Activated CD4-positive, alpha-beta T cell treated with anti-CD3 and anti-CD28 coated beads, Interleukin-2, amount 10 ng/mL, durations not matched to agents 24 days and 14 days (primary cell): Measurements from ENCODE around the gene DNM2. TPM values are rescaled to one million over a fixed set of nuclear protein-coding genes. Genes with fewer than 3 reads are reported as not detected.
A peak's percentile ranks its signal among the peaks of the same experiment; 100 is the strongest.
"Not testable (repeated sequence)": the region's sequence is repeated elsewhere in the genome, so short reads cannot be mapped to it uniquely, and the experiment has no call there.

Experiments used
- DNase-seq: peaks from one replicate; pipeline ENCODE4 v3.0.0; 2022
- H3K27ac Mint-ChIP-seq: one replicate; pipeline ENCODE4 v1.8.0; 2022; ENCODE audit warnings: mild to moderate bottlenecking, mixed read lengths
- H3K27me3 Mint-ChIP-seq: one replicate; pipeline ENCODE4 v1.8.0; 2022; ENCODE audit warnings: mixed read lengths
- H3K36me3 Mint-ChIP-seq: one replicate; pipeline ENCODE4 v1.8.0; 2022; ENCODE audit warnings: low read depth, mild to moderate bottlenecking, mixed read lengths
- H3K4me1 Mint-ChIP-seq: one replicate; pipeline ENCODE4 v1.8.0; 2021; ENCODE audit warnings: mixed read lengths
- H3K4me3 Mint-ChIP-seq: one replicate; pipeline ENCODE4 v1.8.0; 2022; ENCODE audit warnings: mild to moderate bottlenecking, moderate library complexity, mixed read lengths
- H3K9me3 Mint-ChIP-seq: one replicate; pipeline ENCODE4 v1.8.0; 2021; ENCODE audit warnings: mixed read lengths
- intact Hi-C: fragments of 100-400 bp; cut with micrococcal nuclease; formaldehyde crosslinking; loops from one replicate; pipeline ENCODE4 v1.15.1; 2023
- total RNA-seq: library from RNA; stranded (reverse); gene quantifications from 2 replicates; pipeline ENCODE4 v1.2.3, GENCODE V29; 2022

DNM2 gene
- total RNA-seq, 1 donor from 2014 or later, result 211 TPM

DNA sequence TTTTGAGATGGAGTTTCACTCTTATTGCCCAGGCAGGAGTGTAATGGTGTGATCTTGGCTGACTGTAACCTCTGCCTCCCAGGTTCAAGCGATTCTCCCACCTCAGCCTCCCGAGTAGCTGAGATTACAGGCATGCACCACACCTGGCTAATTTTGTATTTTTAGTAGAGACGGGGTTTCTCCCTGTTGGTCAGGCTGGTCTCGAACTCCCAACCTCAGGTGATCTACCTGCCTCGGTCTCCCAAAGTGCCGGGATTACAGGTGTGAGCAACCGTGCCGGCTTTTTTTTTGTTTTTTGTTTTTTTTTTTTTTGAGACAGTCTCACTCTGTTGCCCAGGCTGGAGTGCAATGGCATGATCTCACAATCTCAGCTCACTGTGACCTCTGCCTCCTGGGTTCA is 28.6 kb downstream of the DNM2 start:
- H3K27me3 Mint-ChIP-seq, H3K36me3 Mint-ChIP-seq, DNase-seq, H3K4me3 Mint-ChIP-seq, H3K27ac Mint-ChIP-seq, H3K9me3 Mint-ChIP-seq, intact Hi-C loops: not testable (repeated sequence)
- H3K4me1 Mint-ChIP-seq, result peaks cover 44% of the 10 kb centered on the region

DNA sequence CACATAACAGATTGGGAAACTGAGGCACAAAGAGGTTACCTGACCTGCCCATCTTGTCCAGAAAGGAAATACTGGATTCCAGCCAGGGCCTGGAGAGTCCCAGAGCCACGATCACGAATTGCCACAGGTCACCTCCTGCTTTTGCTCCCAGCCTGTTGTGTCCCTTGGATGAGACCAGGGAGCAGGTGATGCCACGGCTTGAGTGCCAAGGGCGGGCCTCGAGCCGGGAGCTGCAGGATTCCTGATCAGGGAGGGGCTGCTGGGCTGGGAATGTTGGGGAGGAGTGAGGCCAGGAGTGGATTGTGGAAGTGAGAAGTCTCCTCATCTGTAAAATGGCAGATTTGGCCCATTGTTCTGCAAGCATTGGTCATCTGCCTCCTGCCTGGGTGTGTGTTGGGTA is 29.4 kb downstream of the DNM2 start:
- Mint-ChIP-seq H3K4me1 (peaks cover 47% of the 10 kb centered on the region), H3K27ac (no peak overlapping the region), H3K36me3 (peaks cover 7% of the 10 kb centered on the region), H3K27me3 (no peaks in the 10 kb centered on the region), H3K4me3 (no peak overlapping the region), H3K9me3 (no peaks in the 10 kb centered on the region)
- DNase-seq, result no peak
- intact Hi-C loops, result no loop called here

DNA sequence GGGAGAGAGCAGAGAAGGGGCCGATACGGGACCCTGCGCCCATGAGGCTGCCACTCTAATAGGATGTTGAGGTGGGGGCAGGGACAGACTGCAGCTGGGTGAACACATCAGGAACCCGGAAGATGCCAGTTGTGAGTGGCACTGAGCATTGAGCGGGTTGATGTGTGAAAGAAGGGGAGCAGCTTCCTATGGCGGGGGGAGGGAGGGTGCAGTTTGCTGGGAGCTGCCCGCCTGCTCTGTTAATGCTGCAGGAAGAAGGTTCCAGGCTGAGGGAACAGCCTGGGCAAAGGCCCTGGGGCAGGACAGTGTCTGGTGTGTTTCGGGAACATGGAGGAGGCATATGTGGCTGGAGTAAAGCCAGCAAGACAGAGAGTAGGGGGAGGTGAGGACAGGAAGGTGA is 29.8 kb downstream of the DNM2 start:
- intact Hi-C loops, result no loop called here
- Mint-ChIP-seq H3K27ac (peak overlapping the region; percentile 70), H3K27me3 (no peaks in the 10 kb centered on the region), H3K4me1 (peaks cover 45% of the 10 kb centered on the region), H3K4me3 (no peak overlapping the region), H3K9me3 (no peaks in the 10 kb centered on the region), H3K36me3 (peaks cover 4% of the 10 kb centered on the region)
- no peak for DNase-seq

DNA sequence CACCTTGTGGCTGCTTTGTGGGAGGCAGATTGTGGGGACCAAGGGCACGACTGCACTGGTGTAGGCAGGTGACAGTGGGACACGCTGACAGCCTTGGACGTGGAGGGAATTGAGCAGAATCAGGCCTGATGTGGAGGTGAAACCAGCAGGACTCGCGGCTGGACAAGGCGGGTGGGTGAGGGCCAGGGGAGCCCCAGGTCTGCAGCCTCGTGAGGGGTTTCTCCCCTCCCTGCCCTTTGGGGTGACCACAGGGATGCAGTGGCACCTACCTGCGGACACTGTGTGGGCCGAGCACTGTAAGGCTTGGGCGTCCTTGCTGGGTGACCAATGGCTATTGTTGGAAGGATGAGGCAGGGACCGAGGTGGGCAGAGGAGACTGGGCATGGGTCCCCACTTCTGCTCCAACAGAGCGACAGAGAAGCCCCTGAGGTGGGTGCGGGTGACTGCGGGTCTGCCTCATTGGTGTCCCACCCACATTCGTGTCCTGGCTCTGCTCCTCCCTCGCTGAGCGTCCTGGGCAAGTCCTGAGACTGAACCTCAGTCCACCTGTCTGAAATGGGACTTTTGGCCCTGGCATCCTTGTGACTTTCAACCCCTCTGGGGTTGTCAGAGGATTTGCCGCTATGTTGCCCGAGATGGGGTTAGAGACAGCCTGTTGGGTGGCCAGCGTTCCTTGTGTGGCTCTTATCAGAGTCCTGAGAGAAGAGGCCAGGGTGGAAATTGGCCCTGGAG is 30.5 kb downstream of the DNM2 start:
- Mint-ChIP-seq H3K27me3 (no peaks in the 10 kb centered on the region), H3K4me1 (peaks cover 51% of the 10 kb centered on the region), H3K4me3 (no peak overlapping the region), H3K36me3 (peaks cover 4% of the 10 kb centered on the region), H3K9me3 (no peaks in the 10 kb centered on the region), H3K27ac (peak overlapping the region; percentile 37)
- intact Hi-C loops, result no loop called here
- peak; percentile 55 for DNase-seq

DNA sequence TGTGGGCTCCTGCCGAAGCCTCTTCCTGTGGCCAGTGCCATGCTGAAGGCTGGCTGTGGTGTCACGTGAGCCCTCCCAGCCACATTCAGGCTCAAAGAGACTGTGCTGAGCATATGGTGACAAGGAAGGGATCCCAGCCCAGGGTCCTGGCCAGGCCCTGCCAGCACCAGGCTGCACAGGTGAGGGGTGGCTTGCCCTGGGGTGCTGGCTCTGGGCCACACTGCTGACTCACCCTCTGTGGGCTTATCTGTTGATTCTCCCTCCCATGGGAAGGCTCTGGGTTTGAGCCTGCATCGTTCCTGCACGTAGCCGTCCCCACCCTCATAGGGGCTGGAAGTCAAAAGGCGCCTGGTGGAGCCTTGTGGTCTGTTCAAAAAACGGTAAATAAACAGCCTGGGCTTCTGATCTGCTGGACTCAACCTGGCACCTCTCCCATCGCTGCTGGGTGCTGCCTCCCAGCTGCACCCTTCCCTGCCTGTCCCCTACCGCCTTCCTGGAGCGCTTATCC is 31.1 kb downstream of the DNM2 start:
- Mint-ChIP-seq H3K27ac (peak overlapping the region; percentile 37), H3K27me3 (no peaks in the 10 kb centered on the region), H3K36me3 (peaks cover 4% of the 10 kb centered on the region), H3K4me1 (peaks cover 51% of the 10 kb centered on the region), H3K9me3 (no peaks in the 10 kb centered on the region), H3K4me3 (no peak overlapping the region)
- DNase-seq, result peak; percentile 56
- intact Hi-C loops, result no loop called here

DNA sequence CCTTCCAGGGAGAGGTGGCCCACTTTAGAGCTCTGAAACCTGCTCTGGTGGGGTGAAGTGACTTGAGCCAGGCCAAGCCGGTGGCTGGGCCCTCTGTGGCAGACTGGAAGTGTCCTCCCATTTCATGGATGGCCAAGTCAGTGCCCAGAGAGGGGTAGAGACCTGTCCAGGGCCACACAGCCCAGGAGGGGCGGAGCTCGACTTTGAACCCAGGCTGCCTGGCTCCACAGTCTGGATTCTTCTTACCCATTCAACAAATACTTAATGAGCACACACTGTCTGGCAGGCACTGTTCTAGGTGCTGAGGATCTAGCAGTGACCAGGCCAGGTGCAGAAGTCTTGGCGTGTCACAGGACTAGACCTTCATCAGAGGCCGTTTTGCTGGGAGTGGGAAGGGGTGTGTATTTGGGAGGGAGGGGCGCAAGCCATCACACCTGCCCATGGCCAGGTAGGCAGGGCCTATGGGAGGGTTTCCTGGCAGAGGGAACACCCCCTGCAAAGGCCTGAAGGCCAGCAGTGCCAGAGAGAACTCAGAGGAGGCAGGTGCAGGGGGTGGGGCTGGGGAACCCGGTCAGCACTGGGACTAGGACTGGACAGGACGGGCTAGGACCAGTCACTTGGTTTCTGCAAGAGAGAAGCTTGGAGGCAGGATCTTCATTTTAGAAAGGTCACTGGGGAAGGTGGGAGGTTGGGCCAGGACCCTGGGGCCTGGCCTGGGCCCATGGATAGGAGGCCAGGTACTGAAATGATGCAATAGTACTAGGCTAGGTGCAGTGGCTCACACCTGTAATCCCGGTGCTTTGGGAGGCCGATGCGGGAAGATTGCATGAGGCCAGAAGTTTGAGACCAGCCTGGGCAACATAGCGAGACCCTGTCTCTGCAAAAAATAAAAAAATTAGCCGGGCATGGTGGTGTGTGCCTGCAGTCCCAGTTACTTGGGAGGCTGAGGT is 31.8 kb downstream of the DNM2 start:
- DNase-seq, result no peak
- intact Hi-C loops, result no loop called here
- Mint-ChIP-seq H3K36me3 (peaks cover 4% of the 10 kb centered on the region), H3K27me3 (no peaks in the 10 kb centered on the region), H3K4me3 (no peak overlapping the region), H3K4me1 (peaks cover 51% of the 10 kb centered on the region), H3K9me3 (no peaks in the 10 kb centered on the region), H3K27ac (peak overlapping the region; percentile 40)

DNA sequence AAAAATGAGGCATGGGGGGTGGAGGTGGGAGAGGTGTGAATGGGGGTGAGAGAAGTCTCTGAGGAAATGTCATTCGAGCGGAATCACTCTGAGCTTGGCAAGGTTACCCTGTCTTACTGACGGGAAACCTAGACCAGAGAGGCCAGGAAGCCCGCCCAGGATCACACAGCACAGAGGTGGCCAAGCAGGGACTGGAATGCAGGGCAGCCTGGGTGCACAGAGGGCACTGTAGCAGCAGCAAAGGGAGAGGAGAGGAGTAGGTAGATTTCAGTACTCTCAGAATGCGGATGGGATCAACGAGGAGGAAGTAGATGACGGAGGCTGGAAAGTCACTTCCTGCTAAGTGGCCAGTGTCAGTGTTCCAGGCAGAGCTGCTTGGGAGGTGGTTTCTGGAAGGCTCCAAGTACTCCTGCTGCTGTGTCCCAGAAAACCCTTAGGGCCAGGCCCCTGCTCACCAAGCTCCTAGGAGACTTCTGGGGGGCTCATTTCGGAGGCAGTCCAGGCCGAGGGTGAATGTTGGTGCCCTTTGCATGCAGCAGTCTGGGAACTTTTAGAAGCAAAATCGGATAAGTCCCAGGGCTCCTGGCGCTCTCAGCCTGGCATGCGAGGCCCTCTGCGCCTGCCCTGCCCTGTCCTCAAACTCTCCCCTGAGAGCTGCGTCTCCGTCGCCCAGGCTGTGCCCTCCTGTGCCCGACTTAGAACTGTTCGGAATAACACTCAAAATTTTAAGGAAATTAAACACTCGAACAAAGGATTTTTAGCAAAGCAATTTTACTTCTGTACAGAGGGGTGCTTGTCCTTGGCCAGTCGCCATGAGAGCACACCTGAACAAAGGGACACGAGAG is 33.5 kb downstream of the DNM2 start:
- peak overlapping the region; percentile 84 for H3K27ac Mint-ChIP-seq
- H3K4me3 Mint-ChIP-seq, result peak overlapping the region; percentile 17
- peaks cover 10% of the 10 kb centered on the region for H3K36me3 Mint-ChIP-seq
- no peaks in the 10 kb centered on the region for H3K27me3 Mint-ChIP-seq
- no peaks in the 10 kb centered on the region for H3K9me3 Mint-ChIP-seq
- intact Hi-C loops, result no loop called here
- DNase-seq, result no peak
- peaks cover 58% of the 10 kb centered on the region for H3K4me1 Mint-ChIP-seq

DNA sequence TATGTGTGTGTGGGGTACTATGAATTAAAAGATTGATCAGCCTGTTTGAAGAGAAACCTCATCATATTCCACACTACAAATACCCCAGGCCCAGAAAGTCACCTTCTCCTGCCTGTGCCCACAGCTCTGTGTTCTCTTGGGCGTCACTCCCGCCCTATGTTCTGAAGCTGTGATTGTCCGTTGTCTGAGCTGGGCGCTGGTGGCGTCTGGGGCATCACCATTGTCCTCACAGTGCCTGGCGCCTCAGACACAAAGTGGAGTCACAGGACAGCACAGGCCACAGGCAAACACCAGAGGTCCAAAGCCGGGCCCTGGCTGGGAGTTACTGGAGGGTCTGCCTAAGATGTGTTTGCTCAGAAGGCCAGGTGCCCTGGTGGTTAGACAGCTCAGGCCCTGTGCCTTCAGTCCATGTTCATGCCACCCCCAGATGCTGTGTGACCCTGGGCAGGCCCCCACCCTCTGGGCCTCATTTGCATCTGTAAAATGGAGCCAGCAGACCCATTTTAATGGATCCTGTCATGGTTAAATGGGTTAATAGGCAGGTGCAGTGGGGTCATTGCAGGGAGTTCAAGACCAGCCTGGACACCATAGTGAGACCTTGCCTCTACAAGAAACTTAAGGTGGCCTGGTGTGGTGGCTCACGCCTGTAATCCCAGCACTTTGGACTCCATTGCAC is 34.5 kb downstream of the DNM2 start:
- Mint-ChIP-seq H3K4me3 (no peak overlapping the region), H3K27me3 (no peaks in the 10 kb centered on the region), H3K27ac (peak overlapping the region; percentile 74), H3K36me3 (peaks cover 10% of the 10 kb centered on the region), H3K9me3 (no peaks in the 10 kb centered on the region), H3K4me1 (peaks cover 63% of the 10 kb centered on the region)
- intact Hi-C loops, result no loop called here
- DNase-seq, result no peak

DNA sequence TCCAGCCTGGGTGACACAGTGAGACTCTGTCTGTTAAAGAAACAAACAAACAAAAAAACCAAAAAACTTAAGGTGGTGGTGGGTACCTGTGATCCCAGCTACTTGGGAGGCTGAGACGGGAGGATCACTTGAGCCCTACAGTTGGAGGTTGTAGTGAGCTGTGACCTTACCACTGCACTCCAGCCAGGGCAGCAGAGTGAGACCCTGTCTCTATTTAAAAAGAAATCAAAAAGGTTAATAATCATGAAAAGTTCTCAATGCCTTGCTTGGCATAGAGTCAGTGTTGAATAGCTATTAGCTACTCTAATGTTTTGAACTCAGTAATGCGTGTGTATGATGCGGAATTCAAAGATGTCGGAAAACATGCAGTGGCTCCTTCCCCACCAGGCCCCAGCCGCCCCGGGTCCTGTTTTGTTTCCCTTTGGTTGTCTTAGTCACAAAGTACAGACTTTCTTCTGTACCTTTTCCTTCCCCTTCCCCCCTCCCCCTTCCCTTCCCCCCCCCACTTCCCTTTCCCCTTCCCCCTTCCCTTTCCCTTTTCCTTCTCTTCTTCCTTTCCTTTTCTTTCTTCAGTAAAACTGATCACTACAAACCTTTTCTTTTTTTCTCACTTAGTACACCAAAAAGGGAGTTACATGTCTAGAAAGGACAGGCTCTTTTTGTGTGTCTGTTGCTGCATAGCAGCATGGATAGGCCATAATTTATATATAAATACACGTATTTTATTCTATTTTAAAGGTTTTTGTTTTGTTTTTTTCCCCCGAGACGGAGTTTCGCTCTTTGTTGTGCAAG is 35.2 kb downstream of the DNM2 start:
- H3K9me3 Mint-ChIP-seq, result no peaks in the 10 kb centered on the region
- H3K27me3 Mint-ChIP-seq, result no peaks in the 10 kb centered on the region
- DNase-seq, result no peak
- H3K27ac Mint-ChIP-seq, result no peak overlapping the region
- H3K4me3 Mint-ChIP-seq, result no peak overlapping the region
- intact Hi-C loops, result no loop called here
- peaks cover 10% of the 10 kb centered on the region for H3K36me3 Mint-ChIP-seq
- peaks cover 58% of the 10 kb centered on the region for H3K4me1 Mint-ChIP-seq

DNA sequence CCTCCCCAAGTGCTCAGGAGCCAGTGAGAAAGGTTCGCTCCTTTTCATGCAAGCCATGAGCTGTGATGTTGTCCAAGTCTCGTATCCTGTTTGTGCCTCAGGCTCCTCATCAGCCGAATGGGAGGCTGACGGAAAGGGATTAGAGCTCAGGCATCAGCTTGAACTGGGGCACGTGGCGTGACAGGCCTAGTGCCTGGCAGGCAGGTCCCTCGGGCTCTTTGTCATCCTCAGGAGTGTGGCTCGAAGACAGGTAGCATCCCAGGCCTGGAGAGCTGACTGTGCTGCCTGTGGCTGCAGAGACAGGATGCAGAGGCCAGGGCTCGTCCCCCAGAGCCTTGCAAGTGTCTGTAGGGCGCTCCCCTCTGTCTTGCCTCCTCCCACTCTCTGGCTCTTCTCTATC is 38.5 kb downstream of the DNM2 start:
- H3K9me3 Mint-ChIP-seq, result no peaks in the 10 kb centered on the region
- no peaks in the 10 kb centered on the region for H3K27me3 Mint-ChIP-seq
- peak overlapping the region; percentile 73 for H3K27ac Mint-ChIP-seq
- H3K4me3 Mint-ChIP-seq, result peak overlapping the region; percentile 34
- H3K4me1 Mint-ChIP-seq, result peaks cover 62% of the 10 kb centered on the region
- no peak for DNase-seq
- H3K36me3 Mint-ChIP-seq, result peaks cover 33% of the 10 kb centered on the region
- intact Hi-C loops, result no loop called here

DNA sequence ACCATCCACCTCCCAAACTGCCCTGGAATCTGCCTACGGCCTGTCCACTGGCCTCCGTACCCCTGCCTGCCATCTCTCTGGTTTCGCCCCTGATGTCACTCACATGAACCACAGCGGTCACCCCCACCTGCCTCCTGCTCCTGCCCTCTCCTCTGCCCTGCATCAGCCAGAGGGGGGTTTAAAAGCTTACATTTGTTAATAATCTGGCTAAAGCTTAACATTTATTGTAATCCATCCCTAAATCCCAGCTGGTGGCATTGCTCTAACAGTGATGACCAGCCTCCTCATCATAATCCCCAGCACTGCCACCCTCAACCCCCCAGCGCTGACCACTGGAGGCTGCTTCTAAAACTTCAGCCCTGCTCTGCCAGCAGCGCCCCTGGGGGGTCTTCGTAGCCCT is 38.9 kb downstream of the DNM2 start:
- Mint-ChIP-seq H3K36me3 (peaks cover 36% of the 10 kb centered on the region), H3K4me1 (peaks cover 63% of the 10 kb centered on the region), H3K9me3 (no peaks in the 10 kb centered on the region), H3K27ac (peak overlapping the region; percentile 73), H3K4me3 (peak overlapping the region; percentile 16), H3K27me3 (no peaks in the 10 kb centered on the region)
- intact Hi-C loops, result no loop called here
- DNase-seq, result no peak

DNA sequence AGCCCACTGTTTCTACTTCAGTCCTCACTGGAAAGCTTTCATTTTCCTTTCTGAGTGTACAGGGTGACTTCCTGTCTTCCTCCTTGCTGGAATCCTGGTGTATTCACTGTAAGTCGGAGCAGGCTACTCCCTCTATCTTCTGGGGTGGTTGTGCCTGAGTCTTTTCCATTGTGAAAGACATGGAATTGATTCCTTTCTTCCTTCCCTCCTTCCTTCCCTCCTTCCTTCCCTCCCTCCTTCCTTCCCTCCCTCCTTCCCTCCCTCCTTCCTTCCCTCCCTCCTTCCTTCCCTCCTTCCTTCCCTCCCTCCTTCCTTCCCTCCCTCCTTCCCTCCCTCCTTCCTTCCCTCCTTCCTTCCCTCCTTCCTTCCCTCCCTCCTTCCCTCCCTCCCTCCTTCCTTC is 40.2 kb downstream of the DNM2 start:
- Mint-ChIP-seq H3K4me1 (peaks cover 66% of the 10 kb centered on the region), H3K36me3 (peaks cover 38% of the 10 kb centered on the region), H3K27ac (peak overlapping the region; percentile 35)
- intact Hi-C loops, DNase-seq, H3K9me3 Mint-ChIP-seq, H3K27me3 Mint-ChIP-seq, H3K4me3 Mint-ChIP-seq: not testable (repeated sequence)
